GM21526 (cell line): ENCODE results near the gene CCDC87.
"Not testable (repeated sequence)": the region's sequence is repeated elsewhere in the genome, so short reads cannot be mapped to it uniquely, and the experiment has no call there.

Source experiments
- ATAC-seq: cut with Tn5 transposase; IDR thresholded peaks from one replicate; pipeline ENCODE4 v1.9.1; 2021; ENCODE audit warnings: moderate library complexity; ENCODE audit not compliant: unreplicated experiment, low FRiP score

Gene CCDC87

DNA sequence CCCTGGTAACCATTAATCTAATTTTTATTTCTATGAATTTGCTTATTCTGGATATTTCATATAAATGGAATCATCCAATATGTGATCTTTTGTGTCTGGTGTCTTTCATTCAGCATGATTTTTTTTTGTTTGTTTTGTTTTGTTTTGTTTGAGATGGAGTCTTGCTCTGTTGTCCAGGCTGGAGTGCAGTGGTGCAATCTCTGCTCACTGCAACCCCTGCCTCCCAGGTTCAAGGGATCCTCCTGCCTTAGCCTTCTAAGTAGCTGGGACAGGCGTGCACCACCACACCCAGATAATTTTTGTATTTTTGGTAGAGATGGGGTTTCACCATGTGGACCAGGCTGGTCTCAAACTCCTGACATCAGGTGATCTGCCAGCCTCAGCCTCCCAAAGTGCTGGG lies 7.4 kb downstream of the CCDC87 start:
- ATAC-seq, result not testable (repeated sequence)

- not testable (repeated sequence) for ATAC-seq
These were observed 10.2 kb downstream of the CCDC87 start for GRCh38 chr11:66582565-66583147.

DNA sequence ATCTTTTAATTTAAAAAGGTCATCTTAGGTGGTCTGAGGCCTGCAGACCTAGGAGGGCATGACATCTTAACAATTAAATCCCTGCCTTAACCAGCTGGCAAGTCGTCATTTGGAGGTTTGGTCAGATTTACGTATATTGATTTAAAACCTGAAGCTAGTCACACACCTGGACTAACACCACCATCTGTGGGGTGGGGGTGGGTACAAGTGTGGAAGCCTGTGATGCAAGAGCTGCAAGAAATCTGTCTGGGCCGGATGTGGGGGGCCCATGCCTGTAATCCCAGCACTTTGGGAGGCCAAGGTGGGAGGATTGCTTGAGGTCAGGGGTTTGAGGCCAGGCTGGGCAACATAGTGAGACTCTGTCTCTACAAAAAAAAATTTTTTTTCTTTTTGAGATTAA lies 11.6 kb downstream of the CCDC87 start:
- no peak for ATAC-seq

DNA sequence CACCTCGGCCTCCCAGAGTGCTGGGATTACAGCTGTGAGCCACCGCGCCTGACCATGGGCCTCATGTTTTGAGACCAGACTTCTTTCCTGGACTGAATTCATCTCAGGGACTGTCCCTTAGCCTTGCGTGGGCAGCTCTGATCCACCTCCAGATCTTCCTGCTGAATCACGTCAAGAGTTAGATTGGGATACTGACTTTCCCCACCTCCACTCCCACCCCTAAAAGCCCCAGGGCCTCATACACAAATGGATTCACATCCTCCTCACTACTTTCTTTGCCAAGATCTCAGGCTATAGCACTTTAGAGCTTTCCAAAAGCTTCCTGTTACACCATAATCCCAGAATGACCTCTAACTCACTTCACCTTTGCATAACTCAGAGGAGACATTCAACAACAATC lies 12.1 kb downstream of the CCDC87 start:
- no peak for ATAC-seq

GRCh38 chr11:66579017-66579606 lies 13.8 kb downstream of the CCDC87 start:
- no peak for ATAC-seq

- ATAC-seq, result no peak
These were observed 22.0 kb downstream of the CCDC87 start for GRCh38 chr11:66570850-66571180.

DNA sequence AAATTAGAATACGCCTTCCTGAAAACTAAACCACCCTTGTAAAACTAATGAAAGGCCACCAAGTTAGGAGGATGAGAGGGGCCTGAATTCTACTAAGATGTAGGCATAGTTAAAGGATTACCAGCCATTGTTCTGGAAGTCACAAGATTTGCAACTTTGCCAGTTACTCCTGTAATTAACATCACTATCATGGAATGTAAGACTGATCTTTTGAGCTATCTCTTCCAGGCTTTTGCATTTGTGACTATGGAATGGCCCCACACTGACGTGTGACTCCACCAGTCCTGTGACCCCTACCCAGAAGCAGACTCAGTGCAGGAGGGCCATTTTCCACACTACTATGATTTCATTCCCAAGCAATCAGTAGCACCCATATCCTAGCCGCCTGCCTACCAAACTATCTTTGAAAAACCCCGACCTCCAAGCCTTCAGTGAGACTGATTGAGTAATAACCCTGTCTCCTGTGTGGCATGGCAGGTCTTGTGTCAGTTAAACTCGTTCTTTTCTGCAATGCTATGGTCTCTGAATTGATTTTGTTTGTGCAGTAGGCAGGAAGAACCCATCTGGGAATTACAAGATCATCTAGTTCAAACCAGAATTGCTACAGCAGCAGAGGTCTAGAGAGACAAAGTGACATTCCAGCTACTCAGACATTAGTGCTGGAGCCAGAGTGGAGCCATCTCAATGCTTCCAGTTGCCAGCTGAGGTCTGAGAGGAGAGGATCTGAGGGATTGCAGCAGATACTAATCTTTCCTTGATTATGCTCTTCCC lies 22.6 kb downstream of the CCDC87 start:
- no peak for ATAC-seq

DNA sequence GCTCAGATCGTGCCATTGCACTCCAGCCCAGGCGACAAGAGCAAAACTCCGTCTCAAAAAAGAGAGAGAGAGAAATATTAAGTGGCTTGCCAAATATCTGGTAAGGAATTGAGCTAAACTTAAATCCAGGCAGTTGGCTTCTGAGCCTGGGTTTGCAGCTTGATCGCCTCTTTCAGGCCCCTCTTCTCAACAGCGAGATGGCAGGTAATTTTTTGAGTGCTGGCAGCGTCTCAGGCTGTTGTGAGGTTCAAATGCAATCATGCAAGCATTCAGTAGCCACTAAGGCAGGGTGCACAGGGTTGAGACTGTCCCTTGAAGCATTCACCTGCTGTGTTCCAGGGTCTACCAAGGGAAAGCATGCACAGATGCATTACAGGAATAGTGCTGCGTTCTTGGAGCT lies 23.8 kb downstream of the CCDC87 start:
- no peak for ATAC-seq

GRCh38 chr11:66568124-66568916 lies 24.5 kb downstream of the CCDC87 start, which contains the start of gene CTSF:
CTSF (minus strand) TSS chr11:66568606; CDS start chr11:66568486, 120 bp downstream.
- ATAC-seq, result no peak

DNA sequence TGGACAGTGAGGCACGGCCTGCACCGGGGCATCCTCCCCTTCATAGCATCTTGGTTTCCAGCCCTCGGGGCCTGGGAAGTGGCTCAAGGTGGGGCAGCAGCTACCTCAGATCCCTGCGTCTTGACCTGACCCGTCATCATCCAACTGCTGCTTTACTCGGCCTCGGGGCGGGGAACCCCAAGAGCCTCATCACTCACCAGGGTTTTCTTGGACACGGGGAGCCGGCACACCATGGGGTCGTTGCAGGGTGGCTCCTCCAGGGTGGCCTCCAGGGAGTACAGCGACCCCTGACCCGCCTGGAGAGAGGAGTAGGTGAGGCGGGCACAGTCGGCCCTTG lies 25.1 kb downstream of the CCDC87 start:
- ATAC-seq, result no peak

GRCh38 chr11:66566221-66566620 lies 26.6 kb downstream of the CCDC87 start:
- ATAC-seq, result no peak

GRCh38 chr11:66564984-66565383 lies 27.9 kb downstream of the CCDC87 start:
- no peak for ATAC-seq

DNA sequence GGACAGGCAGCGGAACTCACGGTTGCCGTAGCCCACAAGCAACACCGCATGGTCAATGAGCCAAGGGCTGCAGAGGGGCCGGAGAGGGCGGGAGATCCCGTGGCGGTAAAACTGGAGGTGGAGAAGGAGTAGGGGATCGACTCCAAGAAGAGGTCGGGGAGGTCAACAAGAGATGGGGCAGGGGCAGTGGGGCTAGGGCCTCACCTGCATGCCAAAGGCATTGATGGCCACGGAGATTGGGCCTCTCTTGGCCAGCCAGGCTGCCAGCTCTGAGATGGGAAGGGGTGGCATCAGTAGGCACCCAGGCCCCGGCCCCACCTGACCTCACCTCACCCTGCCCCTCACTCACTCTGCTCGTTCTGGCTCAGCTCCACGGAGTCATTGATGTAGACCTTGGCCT lies 28.3 kb downstream of the CCDC87 start:
- ATAC-seq, result no peak

DNA sequence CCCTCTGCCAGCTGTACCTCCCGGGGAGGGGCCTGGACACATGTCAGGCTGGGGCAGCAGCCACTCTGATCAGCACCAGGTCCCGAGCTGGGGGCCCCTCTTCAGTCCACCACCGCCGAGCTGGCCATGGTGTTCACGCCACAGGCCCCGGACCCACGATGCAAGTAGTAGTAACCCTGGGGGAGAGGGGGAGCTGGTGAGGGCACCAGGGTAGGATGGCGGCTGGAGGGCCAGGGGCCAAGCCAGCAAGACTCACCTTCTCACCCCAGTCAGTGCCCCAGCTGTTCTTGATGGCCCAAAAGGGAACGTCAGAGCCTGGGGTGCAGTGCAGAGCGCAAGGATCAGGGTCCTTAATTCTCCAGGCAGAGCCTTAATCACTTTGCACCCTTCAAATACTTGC lies 29.0 kb downstream of the CCDC87 start:
- ATAC-seq, result no peak

- no peak for ATAC-seq
These were observed 29.8 kb downstream of the CCDC87 start for GRCh38 chr11:66562907-66563583.

DNA sequence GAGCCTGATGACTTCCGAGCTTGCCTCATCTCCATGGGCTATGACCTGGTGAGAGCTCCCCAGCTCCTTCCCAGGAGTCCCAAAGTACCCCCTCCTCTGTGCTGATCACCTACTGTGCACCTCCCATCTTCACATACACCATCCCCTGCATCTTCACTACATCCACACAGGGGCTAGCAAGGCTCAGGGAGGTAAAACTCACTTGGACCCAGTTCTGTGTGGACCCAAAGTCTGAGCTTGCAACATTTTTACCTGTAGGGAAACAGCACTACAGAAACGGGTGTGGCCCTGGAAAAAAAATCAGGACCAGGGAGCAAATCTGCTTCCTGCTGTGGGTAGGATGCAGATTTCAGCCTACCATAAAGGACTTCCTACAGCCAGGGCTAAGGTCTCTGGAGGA lies 30.6 kb downstream of the CCDC87 start:
- no peak for ATAC-seq

- no peak for ATAC-seq
These were observed 31.0 kb downstream of the CCDC87 start for GRCh38 chr11:66561975-66562248.

DNA sequence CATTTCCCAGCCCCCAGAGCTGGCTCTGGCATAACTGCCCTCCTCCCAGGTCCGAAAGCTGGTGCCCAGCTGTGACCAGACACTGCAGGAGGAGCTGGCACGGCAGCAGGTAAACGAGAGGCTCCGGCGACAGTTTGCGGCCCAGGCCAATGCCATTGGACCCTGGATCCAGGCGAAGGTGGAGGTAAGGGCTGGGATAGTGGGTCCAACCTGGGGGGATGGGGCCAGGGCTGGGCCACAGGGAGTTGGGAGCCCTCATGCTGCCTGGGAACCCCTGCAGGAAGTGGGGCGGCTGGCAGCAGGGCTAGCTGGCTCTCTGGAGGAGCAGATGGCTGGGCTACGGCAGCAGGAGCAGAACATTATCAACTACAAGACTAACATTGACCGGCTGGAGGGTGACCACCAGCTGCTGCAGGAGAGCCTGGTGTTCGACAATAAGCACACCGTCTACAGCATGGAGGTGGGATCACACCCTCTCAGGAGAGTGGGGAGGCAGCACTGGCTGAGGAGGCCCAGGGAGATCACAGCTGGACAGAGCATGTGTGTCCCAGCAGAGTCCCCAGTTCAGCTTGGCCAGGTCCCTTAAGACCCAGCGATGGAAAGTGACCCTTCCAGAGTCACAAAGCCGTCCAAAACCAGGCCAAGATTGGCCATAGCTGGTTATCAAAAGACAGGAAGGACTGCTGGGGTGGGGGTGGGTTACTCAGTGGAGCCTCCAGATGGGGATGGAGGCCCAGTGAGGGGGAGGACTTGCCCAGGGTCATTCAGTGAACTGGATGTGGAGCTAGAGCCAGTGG lies 31.5 kb downstream of the CCDC87 start:
- ATAC-seq, result no peak

DNA sequence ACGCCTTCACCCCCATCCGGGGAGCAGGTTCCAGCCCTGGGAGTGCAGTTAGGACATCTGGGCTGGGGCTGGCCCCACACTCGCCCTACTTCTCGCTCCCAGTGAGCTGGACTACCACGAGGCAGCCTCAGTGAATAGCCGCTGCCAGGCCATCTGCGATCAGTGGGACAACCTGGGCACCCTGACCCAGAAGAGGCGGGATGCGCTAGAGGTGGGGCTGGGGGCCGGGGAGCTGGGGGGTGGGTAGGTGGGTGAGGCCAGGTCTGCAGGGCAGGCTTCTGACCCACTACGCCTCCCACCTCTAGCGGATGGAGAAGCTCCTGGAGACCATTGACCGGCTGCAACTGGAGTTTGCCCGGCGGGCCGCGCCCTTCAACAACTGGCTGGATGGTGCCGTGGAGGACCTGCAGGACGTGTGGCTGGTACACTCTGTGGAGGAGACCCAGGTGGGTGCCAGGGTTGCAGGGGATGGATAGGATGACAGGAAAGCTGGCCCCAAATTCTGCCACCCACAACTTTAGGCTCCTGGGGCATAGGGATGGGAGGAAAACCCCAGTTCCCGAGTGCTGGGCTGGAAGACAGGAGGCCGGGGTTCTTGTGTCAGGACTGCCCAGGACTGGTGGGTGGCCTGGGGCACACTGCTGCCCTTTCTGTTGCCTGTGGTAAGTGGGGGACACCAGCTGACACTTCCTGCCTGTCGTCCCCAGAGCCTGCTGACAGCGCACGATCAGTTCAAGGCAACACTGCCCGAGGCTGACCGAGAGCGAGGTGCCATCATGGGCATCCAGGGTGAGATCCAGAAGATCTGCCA lies 32.8 kb downstream of the CCDC87 start:
- ATAC-seq, result no peak
